HG03280 (cell line): ENCODE data around the gene SLC25A41.

Source experiments
- ATAC-seq: cut with Tn5 transposase; IDR thresholded peaks from one replicate; pipeline ENCODE4 v1.9.1; 2021; ENCODE audit warnings: mild to moderate bottlenecking, moderate library complexity; ENCODE audit not compliant: unreplicated experiment

SLC25A41 gene

GRCh38 chr19:6376512-6377190 lies 56.9 kb downstream of the SLC25A41 start:
- ATAC-seq = no peak
